Sigmoid colon (tissue), 7 donors: ENCODE data around the gene PRKCI. TPM values are rescaled to one million over a fixed set of nuclear protein-coding genes. Genes with fewer than 3 reads are reported as not detected.
"Not testable (repeated sequence)": the region's sequence is repeated elsewhere in the genome, so short reads cannot be mapped to it uniquely, and the experiment has no call there.

Source experiments
- DNase-seq: peaks from one replicate; pipeline ENCODE4 v3.0.0-alpha.2; 2019
- H3K27ac ChIP-seq, 4 donors: fragments of 200-600 bp; sonication (generic); one replicate each; pipeline ENCODE4 v1.5.1; 2016 to 2019; ENCODE audit warnings: mild to moderate bottlenecking in 1 of 4
- H3K27me3 ChIP-seq, 3 donors: fragments of 200-600 bp; sonication (generic); one replicate each; pipeline ENCODE4 v1.5.1; 2019; ENCODE audit warnings: mild to moderate bottlenecking in 1 of 3
- H3K36me3 ChIP-seq, 4 donors: fragments of 200-600 bp; sonication (generic); one replicate each; pipeline ENCODE4 v1.5.1; 2016 to 2019
- H3K4me1 ChIP-seq, 4 donors: fragments of 200-600 bp; sonication (generic); one replicate each; pipeline ENCODE4 v1.5.1; 2017 to 2019
- H3K4me3 ChIP-seq, 4 donors: fragments of 200-600 bp; sonication (generic); one replicate each; pipeline ENCODE4 v1.5.1; 2017 to 2019; ENCODE audit warnings: mild to moderate bottlenecking in 2 of 4, moderate library complexity in 1 of 4
- H3K9me3 ChIP-seq, 4 donors: fragments of 200-600 bp in 3 of 4; sonication (generic) in 3 of 4; one replicate each; pipeline versions ENCODE4 v1.5.1 to v1.6.1; 2013 to 2019
- EP300 ChIP-seq, 4 donors: sonication (generic); formaldehyde crosslinking; IDR thresholded peaks; one replicate each; pipeline ENCODE4 v1.6.1; 2017; ENCODE audit warnings: antibody characterized with exemption in 4 of 4
- POLR2A ChIP-seq, 2 donors: fragments of 450-650 bp; IDR thresholded peaks; one replicate each; pipeline ENCODE4 v1.6.1; 2016; ENCODE audit warnings: antibody characterized with exemption in 2 of 2, mild to moderate bottlenecking in 2 of 2, moderate library complexity in 2 of 2
- POLR2AphosphoS5 ChIP-seq, 4 donors: sonication (generic); formaldehyde crosslinking; IDR thresholded peaks; one replicate each; pipeline ENCODE4 v1.6.1; 2017; ENCODE audit warnings: antibody characterized with exemption in 4 of 4
- WGBS, 2 donors: extraction: QIAGEN DNeasy Blood & Tissue Kit; methylation state at CpG; one replicate each; pipeline ENCODE4 v1.1.7; 2013; 5-methylcytosine and 5-hydroxymethylcytosine counted together
- intact Hi-C: fragments of 100-400 bp; cut with DNase I; formaldehyde crosslinking; loops from one replicate; pipeline ENCODE4 v1.15.1; 2023
- polyA plus RNA-seq, 3 donors: library from polyadenylated mRNA; stranded (reverse); fragments of 200-250 nt; gene quantifications; one replicate each; pipeline ENCODE4 v1.2.3, GENCODE V29; 2013
- total RNA-seq, 4 donors: library from RNA; depleted of rRNA; stranded (reverse); fragments of >200 nt; gene quantifications; one replicate each; pipeline ENCODE4 v1.1.0, GENCODE V29; 2016
- TF ChIP-seq, protein P1 (sequence below), 4 experiments: fragments of 450-650 bp in 3 of 4; fragments of 200-600 bp in 1 of 4; IDR thresholded peaks; one replicate each; pipeline ENCODE4 v1.5.1; 2016 to 2019; ENCODE audit warnings: antibody characterized with exemption in 4 of 4, mild to moderate bottlenecking in 3 of 4, moderate library complexity in 2 of 4
- donor health status: healthy with polysubstance abuse.
- donor health status: Bipolar disorder and iron deficiency.
- donor health status: healthy.

PRKCI gene
- total and polyA plus RNA-seq, 7 donors: 11.8 to 33.2 (median 23.9) TPM

DNA sequence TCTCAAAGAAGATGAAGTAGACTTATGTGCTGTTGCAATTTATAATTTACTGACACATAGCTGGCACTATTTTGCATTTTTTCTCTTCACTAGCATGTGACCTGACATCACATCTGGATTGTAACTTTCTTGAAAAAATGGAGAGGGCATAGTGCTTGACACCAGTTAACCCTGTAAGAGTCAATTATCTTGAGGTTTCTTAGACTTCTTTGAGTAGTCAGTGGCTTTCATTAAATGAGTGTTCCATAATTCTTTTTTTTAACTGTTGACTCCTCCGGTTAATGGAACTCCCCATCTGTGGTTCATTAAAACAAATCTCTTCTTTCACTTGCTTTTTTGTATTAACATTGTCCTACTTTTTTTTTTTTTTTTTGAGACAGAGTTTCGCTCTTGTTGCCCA is 16.9 kb upstream of the PRKCI start:
- intact Hi-C loops: no loop called here
- H3K27me3 ChIP-seq: no peaks in the 10 kb centered on the region
- WGBS, 2 donors: 80 to 94% methylated on average over 2 of the region's 2 CpGs

DNA sequence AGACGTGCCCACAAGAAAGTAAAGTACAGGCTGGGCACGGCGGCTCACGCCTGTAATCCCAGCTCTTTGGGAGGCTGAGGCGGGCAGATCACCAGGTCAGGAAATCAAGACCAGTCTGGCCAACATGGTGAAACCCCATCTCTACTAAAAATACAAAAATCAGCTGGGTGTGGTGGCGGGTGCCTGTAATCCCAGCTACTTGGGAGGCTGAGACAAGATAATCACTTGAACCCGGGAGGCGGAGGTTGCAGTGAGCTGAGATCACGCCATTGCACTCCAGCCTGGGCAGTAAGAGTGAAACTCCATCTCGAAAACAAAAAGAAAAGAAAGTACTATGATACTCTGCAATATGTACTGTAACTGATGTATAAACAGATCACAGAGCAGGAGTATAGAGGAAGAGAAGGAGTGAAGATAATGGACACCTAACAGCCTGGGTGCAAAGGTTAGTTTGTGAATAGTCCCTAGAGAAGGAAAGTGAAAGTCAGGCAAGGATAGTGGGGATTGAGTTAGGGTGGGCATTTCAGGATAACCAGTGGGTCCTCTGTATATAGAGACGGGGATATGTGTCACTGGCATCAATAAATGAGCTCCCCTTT is 16.0 kb upstream of the PRKCI start:
- H3K36me3 ChIP-seq, H3K27me3 ChIP-seq, H3K4me3 ChIP-seq, intact Hi-C loops, H3K9me3 ChIP-seq, H3K27ac ChIP-seq, H3K4me1 ChIP-seq, DNase-seq: not testable (repeated sequence)
- WGBS, 2 donors: 62 to 86% methylated on average over 11 of the region's 11 CpGs

More for the DNA sequence above, 16.9 kb upstream of the PRKCI start:
- no peak for DNase-seq
- H3K36me3 ChIP-seq: no peaks in the 10 kb centered on the region
- no peak overlapping the region for H3K27ac ChIP-seq
- H3K9me3 ChIP-seq: no peaks in the 10 kb centered on the region
- no peaks in the 10 kb centered on the region for H3K4me1 ChIP-seq
- H3K4me3 ChIP-seq: no peak overlapping the region
- no peak for TF ChIP-seq EP300 (IDR thresholded peaks at IDR 0.05)
- no peak for TF ChIP-seq POLR2A (IDR thresholded peaks at IDR 0.05)
- no peak for TF ChIP-seq POLR2AphosphoS5 (IDR thresholded peaks at IDR 0.05)
- TF ChIP-seq, protein P1, sequence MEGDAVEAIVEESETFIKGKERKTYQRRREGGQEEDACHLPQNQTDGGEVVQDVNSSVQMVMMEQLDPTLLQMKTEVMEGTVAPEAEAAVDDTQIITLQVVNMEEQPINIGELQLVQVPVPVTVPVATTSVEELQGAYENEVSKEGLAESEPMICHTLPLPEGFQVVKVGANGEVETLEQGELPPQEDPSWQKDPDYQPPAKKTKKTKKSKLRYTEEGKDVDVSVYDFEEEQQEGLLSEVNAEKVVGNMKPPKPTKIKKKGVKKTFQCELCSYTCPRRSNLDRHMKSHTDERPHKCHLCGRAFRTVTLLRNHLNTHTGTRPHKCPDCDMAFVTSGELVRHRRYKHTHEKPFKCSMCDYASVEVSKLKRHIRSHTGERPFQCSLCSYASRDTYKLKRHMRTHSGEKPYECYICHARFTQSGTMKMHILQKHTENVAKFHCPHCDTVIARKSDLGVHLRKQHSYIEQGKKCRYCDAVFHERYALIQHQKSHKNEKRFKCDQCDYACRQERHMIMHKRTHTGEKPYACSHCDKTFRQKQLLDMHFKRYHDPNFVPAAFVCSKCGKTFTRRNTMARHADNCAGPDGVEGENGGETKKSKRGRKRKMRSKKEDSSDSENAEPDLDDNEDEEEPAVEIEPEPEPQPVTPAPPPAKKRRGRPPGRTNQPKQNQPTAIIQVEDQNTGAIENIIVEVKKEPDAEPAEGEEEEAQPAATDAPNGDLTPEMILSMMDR (IDR thresholded peaks at IDR 0.05): no peak

DNA sequence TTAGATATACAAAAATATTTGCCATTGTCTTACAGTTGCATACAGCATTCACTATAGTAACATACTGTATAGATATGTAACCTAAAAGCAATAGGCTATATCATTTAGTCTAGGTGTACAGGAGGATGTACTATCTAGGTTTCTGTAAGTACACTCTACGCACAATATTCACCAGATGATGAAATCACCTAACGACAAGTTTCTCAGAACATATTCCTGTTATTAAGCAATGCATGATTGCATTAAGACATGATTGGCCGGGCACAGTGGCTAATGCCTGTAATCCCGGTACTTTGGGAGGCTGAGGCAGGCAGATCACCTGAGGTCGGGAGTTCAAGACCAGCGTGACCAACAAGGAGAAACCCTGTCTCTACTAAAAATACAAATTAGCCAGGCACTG is 14.5 kb upstream of the PRKCI start:
- TF ChIP-seq POLR2A (IDR thresholded peaks at IDR 0.05) (no peak), EP300 (IDR thresholded peaks at IDR 0.05) (no peak), POLR2AphosphoS5 (IDR thresholded peaks at IDR 0.05) (no peak)
- TF ChIP-seq, protein P1 (IDR thresholded peaks at IDR 0.05): no peak
- 77 to 88% methylated on average over 6 of the region's 6 CpGs for WGBS, 2 donors

GRCh38 chr3:170211668-170212067 is 10.6 kb upstream of the PRKCI start:
- Histone ChIP-seq H3K9me3 (no peaks in the 10 kb centered on the region), H3K36me3 (no peaks in the 10 kb centered on the region), H3K4me3 (no peak overlapping the region), H3K27me3 (no peaks in the 10 kb centered on the region), H3K4me1 (no peaks in the 10 kb centered on the region), H3K27ac (no peak overlapping the region)
- DNase-seq: no peak
- 98 to 100% methylated on average over 1 of the region's 1 CpG for WGBS, 2 donors
- no peak for TF ChIP-seq EP300 (IDR thresholded peaks at IDR 0.05)
- TF ChIP-seq POLR2A (IDR thresholded peaks at IDR 0.05): no peak
- TF ChIP-seq POLR2AphosphoS5 (IDR thresholded peaks at IDR 0.05): no peak
- TF ChIP-seq, protein P1 (IDR thresholded peaks at IDR 0.05): no peak
- intact Hi-C loops: no loop called here

More for the DNA sequence above, 14.5 kb upstream of the PRKCI start:
- no peak overlapping the region for H3K4me3 ChIP-seq
- no peaks in the 10 kb centered on the region for H3K9me3 ChIP-seq
- H3K27me3 ChIP-seq: no peaks in the 10 kb centered on the region
- intact Hi-C loops: no loop called here
- no peaks in the 10 kb centered on the region for H3K4me1 ChIP-seq
- H3K27ac ChIP-seq: no peak overlapping the region
- no peaks in the 10 kb centered on the region for H3K36me3 ChIP-seq
- no peak for DNase-seq

DNA sequence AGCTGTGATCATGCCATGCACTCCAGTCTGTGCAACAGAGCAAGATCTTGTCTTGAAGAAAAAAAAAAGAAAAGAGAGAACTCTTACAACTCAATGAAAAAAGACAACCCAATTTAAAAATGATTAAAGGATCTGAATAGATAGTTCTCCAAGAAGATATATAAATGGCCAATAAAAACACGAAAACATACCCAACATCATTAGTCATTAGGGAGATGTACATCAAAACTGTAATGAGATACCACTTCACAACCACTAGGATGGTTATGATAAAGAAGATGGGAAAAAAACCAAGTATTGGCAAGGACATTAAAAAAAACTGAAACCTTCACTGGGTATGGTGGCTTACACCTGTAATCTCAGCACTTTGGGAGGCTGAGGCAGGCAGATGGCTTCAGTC is 2.4 kb upstream of the PRKCI start:
- DNase-seq: no peak
- Histone ChIP-seq H3K9me3 (peaks cover 0 to 1% (median 0%) of the 10 kb centered on the region in 4 donors), H3K27me3 (no peaks in the 10 kb centered on the region), H3K4me3 (no peak overlapping the region), H3K27ac (no peak overlapping the region), H3K4me1 (peaks cover 0 to 14% (median 6%) of the 10 kb centered on the region in 4 donors), H3K36me3 (no peaks in the 10 kb centered on the region)
- TF ChIP-seq, protein P1 (IDR thresholded peaks at IDR 0.05): no peak
- TF ChIP-seq POLR2A (IDR thresholded peaks at IDR 0.05) (no peak), POLR2AphosphoS5 (IDR thresholded peaks at IDR 0.05) (no peak), EP300 (IDR thresholded peaks at IDR 0.05) (no peak)
- 95% methylated on average over 1 of the region's 1 CpG for WGBS, 2 donors
- intact Hi-C loops: no loop called here
